Esophagus muscularis mucosa (tissue), 3 donors: ENCODE data around the gene METRNL.

Source experiments
- CTCF ChIP-seq, 3 experiments: fragments of 200-600 bp in 2 of 3; fragments of 450-650 bp in 1 of 3; sonication (generic) in 2 of 3; IDR thresholded peaks; one replicate each; pipeline ENCODE4 v1.5.1; 2017 to 2019; ENCODE audit warnings: antibody characterized with exemption in 3 of 3, mild to moderate bottlenecking in 2 of 3, moderate library complexity in 1 of 3
- EP300 ChIP-seq: sonication (generic); formaldehyde crosslinking; IDR thresholded peaks from one replicate; pipeline ENCODE4 v1.6.1; 2017; ENCODE audit warnings: antibody characterized with exemption

GRCh38 chr17:83081684-83082201 lies 2.3 kb downstream of the METRNL start:
- TF ChIP-seq CTCF (IDR thresholded peaks at IDR 0.05), result no peak
- TF ChIP-seq EP300, result no peak
